Measurements from ENCODE around the gene INPP5B. TPM values are rescaled to one million over a fixed set of nuclear protein-coding genes. Genes with fewer than 3 reads are reported as not detected.

INPP5B gene
- total and polyA plus RNA-seq, 2 donors (not counting 1 experiment from before 2014, with no cell fraction given) = 23.6 to 55.0 TPM

DNA sequence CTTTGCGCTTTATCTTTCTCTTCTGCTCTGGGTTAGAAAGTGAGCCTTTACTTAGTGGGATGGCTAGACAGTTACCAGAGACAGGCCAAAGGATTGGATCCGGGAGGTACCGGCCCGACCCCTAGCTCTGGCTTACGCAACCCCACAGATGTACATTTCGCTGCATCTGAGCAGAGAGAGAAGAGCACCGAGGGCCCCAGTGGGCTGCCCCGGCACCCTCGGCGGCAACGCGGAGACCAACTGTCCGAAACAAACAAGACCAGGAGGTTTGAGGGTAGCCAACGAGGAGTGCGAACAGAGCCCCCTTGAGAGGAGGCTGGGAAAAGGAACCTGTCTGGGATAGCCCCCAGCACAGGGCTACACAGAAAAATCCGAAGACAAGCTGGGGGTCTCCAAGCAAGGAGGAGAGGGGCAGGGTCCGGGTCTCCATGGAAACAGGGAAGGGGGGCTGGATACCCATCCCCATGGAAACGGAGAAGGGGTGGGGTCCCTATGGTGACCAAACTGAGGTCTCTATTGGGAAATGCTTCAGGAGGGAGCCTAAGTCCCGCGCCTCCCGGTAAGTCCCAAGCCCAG lies 87.8 kb downstream of the INPP5B start:
- Histone ChIP-seq H3K4me3 (replicated peaks in 1 of 4; ENCODE audit: control extremely low read depth in 1 of 4, insufficient read depth in 1 of 4, low read depth in 3 of 4, low read length in 4 of 4) (peak overlapping the region; percentile 87 to 99 (median 96)), H3K9me3 (ENCODE audit: control insufficient read depth, insufficient read depth, low read depth, low read length) (no peaks in the 10 kb centered on the region), H3K9ac (ENCODE audit: insufficient read depth, low read length) (peak overlapping the region; percentile 86), H2AFZ (ENCODE audit: low read length) (peak overlapping the region; percentile 11), H3K4me1 (ENCODE audit: control insufficient read depth, extremely low read depth, insufficient read depth, low read length) (no peaks in the 10 kb centered on the region), H3K27ac (ENCODE audit: insufficient read depth, low read length) (peak overlapping the region; percentile 92), H4K20me1 (ENCODE audit: control insufficient read depth, extremely low read depth, insufficient read depth, low read length) (no peaks in the 10 kb centered on the region), H3K4me2 (ENCODE audit: extremely low read depth, insufficient read depth, low read length) (peak overlapping the region; percentile 44), H3K36me3 (ENCODE audit: control insufficient read depth, insufficient read depth, low read length) (peaks cover 8% of the 10 kb centered on the region), H3K27me3 (ENCODE audit: control insufficient read depth, insufficient read depth, low read length) (no peaks in the 10 kb centered on the region), H3K79me2 (ENCODE audit: control insufficient read depth, insufficient read depth, low read length) (peaks cover 29% of the 10 kb centered on the region)
- peak in 1 of 2 donors; percentile 23 for DNase-seq (ENCODE audit: low read depth in 2 of 2)
- TF ChIP-seq EZH2 (IDR thresholded peaks at IDR 0.05; ENCODE audit: low read length, missing control alignments) = no peak
- TF ChIP-seq, protein P1, sequence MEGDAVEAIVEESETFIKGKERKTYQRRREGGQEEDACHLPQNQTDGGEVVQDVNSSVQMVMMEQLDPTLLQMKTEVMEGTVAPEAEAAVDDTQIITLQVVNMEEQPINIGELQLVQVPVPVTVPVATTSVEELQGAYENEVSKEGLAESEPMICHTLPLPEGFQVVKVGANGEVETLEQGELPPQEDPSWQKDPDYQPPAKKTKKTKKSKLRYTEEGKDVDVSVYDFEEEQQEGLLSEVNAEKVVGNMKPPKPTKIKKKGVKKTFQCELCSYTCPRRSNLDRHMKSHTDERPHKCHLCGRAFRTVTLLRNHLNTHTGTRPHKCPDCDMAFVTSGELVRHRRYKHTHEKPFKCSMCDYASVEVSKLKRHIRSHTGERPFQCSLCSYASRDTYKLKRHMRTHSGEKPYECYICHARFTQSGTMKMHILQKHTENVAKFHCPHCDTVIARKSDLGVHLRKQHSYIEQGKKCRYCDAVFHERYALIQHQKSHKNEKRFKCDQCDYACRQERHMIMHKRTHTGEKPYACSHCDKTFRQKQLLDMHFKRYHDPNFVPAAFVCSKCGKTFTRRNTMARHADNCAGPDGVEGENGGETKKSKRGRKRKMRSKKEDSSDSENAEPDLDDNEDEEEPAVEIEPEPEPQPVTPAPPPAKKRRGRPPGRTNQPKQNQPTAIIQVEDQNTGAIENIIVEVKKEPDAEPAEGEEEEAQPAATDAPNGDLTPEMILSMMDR (conservative IDR thresholded peaks at IDR 0.05 in 1 of 2, IDR thresholded peaks at IDR 0.05 in 1 of 2; ENCODE audit: low read depth in 1 of 2, low read length in 2 of 2) = no peak

DNA sequence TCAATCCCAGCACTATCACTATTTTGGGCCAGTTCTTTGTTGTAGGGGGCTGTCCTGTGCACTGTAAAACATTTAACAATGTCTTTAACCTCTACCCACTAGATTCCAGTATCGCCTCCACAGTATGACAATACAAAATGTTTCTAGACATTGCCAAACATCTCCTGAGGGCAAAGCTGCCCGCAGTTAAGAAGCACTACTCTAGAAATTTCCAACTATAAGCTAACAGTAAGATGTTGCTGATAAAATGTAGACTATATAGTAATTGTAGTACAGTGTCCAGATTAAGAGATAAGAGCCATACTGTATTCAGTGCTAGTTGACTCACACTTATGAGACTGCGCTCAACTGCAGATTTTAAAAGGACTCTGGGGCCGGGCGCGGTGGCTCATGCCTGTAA lies 92.4 kb downstream of the INPP5B start:
- peaks cover 5% of the 10 kb centered on the region for H3K36me3 ChIP-seq (ENCODE audit: control insufficient read depth, insufficient read depth, low read length)
- no peaks in the 10 kb centered on the region for H3K9me3 ChIP-seq (ENCODE audit: control insufficient read depth, insufficient read depth, low read depth, low read length)
- peaks cover 57% of the 10 kb centered on the region for H3K79me2 ChIP-seq (ENCODE audit: control insufficient read depth, insufficient read depth, low read length)
- H2AFZ ChIP-seq (ENCODE audit: low read length) = no peak overlapping the region
- no peaks in the 10 kb centered on the region for H4K20me1 ChIP-seq (ENCODE audit: control insufficient read depth, extremely low read depth, insufficient read depth, low read length)
- no peaks in the 10 kb centered on the region for H3K4me1 ChIP-seq (ENCODE audit: control insufficient read depth, extremely low read depth, insufficient read depth, low read length)
- no peak overlapping the region for H3K4me3 ChIP-seq (replicated peaks in 1 of 4; ENCODE audit: control extremely low read depth in 1 of 4, insufficient read depth in 1 of 4, low read depth in 3 of 4, low read length in 4 of 4)
- H3K27ac ChIP-seq (ENCODE audit: insufficient read depth, low read length) = no peak overlapping the region
- DNase-seq (ENCODE audit: low read depth in 2 of 2) = no peak
- TF ChIP-seq EZH2 (IDR thresholded peaks at IDR 0.05; ENCODE audit: low read length, missing control alignments) = no peak
- TF ChIP-seq, protein P1 (conservative IDR thresholded peaks at IDR 0.05 in 1 of 2, IDR thresholded peaks at IDR 0.05 in 1 of 2; ENCODE audit: low read depth in 1 of 2, low read length in 2 of 2) = no peak
- H3K27me3 ChIP-seq (ENCODE audit: control insufficient read depth, insufficient read depth, low read length) = no peaks in the 10 kb centered on the region
- no peak overlapping the region for H3K4me2 ChIP-seq (ENCODE audit: extremely low read depth, insufficient read depth, low read length)
- H3K9ac ChIP-seq (ENCODE audit: insufficient read depth, low read length) = no peak overlapping the region

DNA sequence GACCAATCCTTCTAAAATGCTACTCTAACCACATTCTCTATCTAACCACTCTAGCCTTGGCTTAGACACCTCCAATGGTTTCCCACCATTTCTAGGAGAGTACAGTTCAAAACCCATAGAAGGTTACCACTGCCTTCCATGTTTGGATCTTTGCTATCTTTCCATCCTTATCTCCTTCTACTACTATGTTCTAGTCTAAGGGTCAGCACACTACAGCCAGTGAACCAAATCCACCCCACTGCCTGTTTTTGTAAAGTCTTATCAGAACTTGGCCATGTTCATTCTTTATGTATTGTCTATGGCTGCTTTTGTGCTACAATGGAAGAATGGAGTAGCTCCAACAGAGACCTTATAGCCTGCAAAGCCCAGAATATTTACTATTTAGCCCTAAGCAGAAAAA lies 93.7 kb downstream of the INPP5B start:
- TF ChIP-seq, protein P1 (conservative IDR thresholded peaks at IDR 0.05 in 1 of 2, IDR thresholded peaks at IDR 0.05 in 1 of 2; ENCODE audit: low read depth in 1 of 2, low read length in 2 of 2) = no peak
- TF ChIP-seq EZH2 (IDR thresholded peaks at IDR 0.05; ENCODE audit: low read length, missing control alignments) = no peak
- no peak overlapping the region for H2AFZ ChIP-seq (ENCODE audit: low read length)
- H3K36me3 ChIP-seq (ENCODE audit: control insufficient read depth, insufficient read depth, low read length) = peaks cover 5% of the 10 kb centered on the region
- H3K79me2 ChIP-seq (ENCODE audit: control insufficient read depth, insufficient read depth, low read length) = peaks cover 53% of the 10 kb centered on the region
- H3K9me3 ChIP-seq (ENCODE audit: control insufficient read depth, insufficient read depth, low read depth, low read length) = no peaks in the 10 kb centered on the region
- H3K4me2 ChIP-seq (ENCODE audit: extremely low read depth, insufficient read depth, low read length) = no peak overlapping the region
- H3K27me3 ChIP-seq (ENCODE audit: control insufficient read depth, insufficient read depth, low read length) = no peaks in the 10 kb centered on the region
- no peak for DNase-seq (ENCODE audit: low read depth in 2 of 2)
- H3K4me1 ChIP-seq (ENCODE audit: control insufficient read depth, extremely low read depth, insufficient read depth, low read length) = no peaks in the 10 kb centered on the region
- H3K27ac ChIP-seq (ENCODE audit: insufficient read depth, low read length) = no peak overlapping the region
- no peaks in the 10 kb centered on the region for H4K20me1 ChIP-seq (ENCODE audit: control insufficient read depth, extremely low read depth, insufficient read depth, low read length)
- H3K4me3 ChIP-seq (replicated peaks in 1 of 4; ENCODE audit: control extremely low read depth in 1 of 4, insufficient read depth in 1 of 4, low read depth in 3 of 4, low read length in 4 of 4) = no peak overlapping the region
- H3K9ac ChIP-seq (ENCODE audit: insufficient read depth, low read length) = no peak overlapping the region
